Progenitor cell of endocrine pancreas (in vitro differentiated cells): ENCODE data around the gene OR2F2. TPM values are rescaled to one million over a fixed set of nuclear protein-coding genes. Genes with fewer than 3 reads are reported as not detected.

ENCODE experiments used
- DNase-seq: peaks from one replicate; pipeline ENCODE4 v3.0.0; 2021; ENCODE audit warnings: low spot score; ENCODE audit not compliant: unreplicated experiment
- H3K27ac Mint-ChIP-seq: 2 replicates; pipeline ENCODE4 v1.8.0; 2021; ENCODE audit warnings: mild to moderate bottlenecking, moderate library complexity, mixed read lengths
- H3K27me3 Mint-ChIP-seq: 2 replicates; pipeline ENCODE4 v1.8.0; 2021; ENCODE audit warnings: mixed read lengths
- H3K36me3 Mint-ChIP-seq: 2 replicates; pipeline ENCODE4 v1.8.0; 2022; ENCODE audit warnings: mixed read lengths; ENCODE audit not compliant: insufficient read depth
- H3K4me1 Mint-ChIP-seq: 2 replicates; pipeline ENCODE4 v1.8.0; 2021; ENCODE audit warnings: low read depth, mixed read lengths
- H3K4me3 Mint-ChIP-seq: 2 replicates; pipeline ENCODE4 v1.8.0; 2021; ENCODE audit warnings: low read depth, mild to moderate bottlenecking, moderate library complexity, mixed read lengths
- H3K9me3 Mint-ChIP-seq: 2 replicates; pipeline ENCODE4 v1.8.0; 2021; ENCODE audit warnings: low read depth, mixed read lengths
- total RNA-seq: library from RNA; stranded (reverse); gene quantifications from 2 replicates; pipeline ENCODE4 v1.2.1, GENCODE V29; 2021
- TF ChIP-seq, protein P1 (sequence below): fragments of 200-600 bp; sonication (generic); IDR thresholded peaks from one replicate; pipeline ENCODE4 v1.5.0; 2021; ENCODE audit warnings: antibody characterized with exemption, mild to moderate bottlenecking; ENCODE audit not compliant: unreplicated experiment

OR2F2 gene
- total RNA-seq, 1 donor from 2014 or later = not detected

DNA sequence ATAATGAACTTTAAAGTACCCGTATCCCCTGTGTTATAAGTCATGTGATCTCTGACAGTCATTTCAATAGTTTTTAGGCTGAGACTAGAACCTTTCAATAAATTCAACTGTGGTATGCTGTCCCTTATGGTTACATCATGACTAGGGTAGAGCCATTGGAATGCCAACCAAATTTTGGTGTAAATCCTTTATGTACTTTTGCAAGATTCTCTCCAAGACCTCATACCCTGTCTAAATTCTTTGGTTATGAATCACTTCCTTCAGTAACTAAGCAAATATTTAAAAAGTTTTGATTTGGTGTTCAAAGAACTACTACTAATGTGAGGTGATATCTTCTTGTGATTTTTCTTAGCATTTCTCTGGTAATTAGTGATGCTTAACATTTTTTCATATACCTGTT, 44.3 kb downstream of the OR2F2 start:
- H3K9me3 Mint-ChIP-seq = no peaks in the 10 kb centered on the region

DNA sequence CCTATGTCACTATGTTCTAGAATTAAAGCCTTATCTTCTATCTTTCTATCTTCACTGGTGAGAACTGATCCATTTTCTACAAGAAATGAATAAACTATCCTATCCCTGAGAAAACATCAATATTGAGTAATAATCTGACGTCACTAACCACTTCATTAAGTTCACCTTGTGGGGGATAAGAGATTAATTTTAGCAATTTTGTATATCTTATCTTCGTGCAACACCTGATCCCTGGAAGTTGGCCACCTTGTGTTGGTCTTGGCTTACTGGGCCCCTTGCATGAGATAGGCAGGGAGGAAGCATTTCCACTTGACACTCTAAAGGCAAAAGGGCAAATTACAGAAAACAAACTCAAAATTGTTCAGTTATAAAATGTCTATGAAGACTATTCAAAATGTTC, 45.0 kb downstream of the OR2F2 start:
- no peak overlapping the region for H3K27ac Mint-ChIP-seq
- no peaks in the 10 kb centered on the region for H3K4me1 Mint-ChIP-seq
- TF ChIP-seq, protein P1, sequence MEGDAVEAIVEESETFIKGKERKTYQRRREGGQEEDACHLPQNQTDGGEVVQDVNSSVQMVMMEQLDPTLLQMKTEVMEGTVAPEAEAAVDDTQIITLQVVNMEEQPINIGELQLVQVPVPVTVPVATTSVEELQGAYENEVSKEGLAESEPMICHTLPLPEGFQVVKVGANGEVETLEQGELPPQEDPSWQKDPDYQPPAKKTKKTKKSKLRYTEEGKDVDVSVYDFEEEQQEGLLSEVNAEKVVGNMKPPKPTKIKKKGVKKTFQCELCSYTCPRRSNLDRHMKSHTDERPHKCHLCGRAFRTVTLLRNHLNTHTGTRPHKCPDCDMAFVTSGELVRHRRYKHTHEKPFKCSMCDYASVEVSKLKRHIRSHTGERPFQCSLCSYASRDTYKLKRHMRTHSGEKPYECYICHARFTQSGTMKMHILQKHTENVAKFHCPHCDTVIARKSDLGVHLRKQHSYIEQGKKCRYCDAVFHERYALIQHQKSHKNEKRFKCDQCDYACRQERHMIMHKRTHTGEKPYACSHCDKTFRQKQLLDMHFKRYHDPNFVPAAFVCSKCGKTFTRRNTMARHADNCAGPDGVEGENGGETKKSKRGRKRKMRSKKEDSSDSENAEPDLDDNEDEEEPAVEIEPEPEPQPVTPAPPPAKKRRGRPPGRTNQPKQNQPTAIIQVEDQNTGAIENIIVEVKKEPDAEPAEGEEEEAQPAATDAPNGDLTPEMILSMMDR = no peak
- H3K4me3 Mint-ChIP-seq = no peak overlapping the region
- H3K36me3 Mint-ChIP-seq = no peaks in the 10 kb centered on the region
- no peaks in the 10 kb centered on the region for H3K27me3 Mint-ChIP-seq
- no peak for DNase-seq
- no peaks in the 10 kb centered on the region for H3K9me3 Mint-ChIP-seq

More for the DNA sequence above, 44.3 kb downstream of the OR2F2 start:
- DNase-seq = no peak
- Mint-ChIP-seq H3K27me3 (no peaks in the 10 kb centered on the region), H3K4me1 (no peaks in the 10 kb centered on the region), H3K27ac (no peak overlapping the region), H3K4me3 (no peak overlapping the region), H3K36me3 (no peaks in the 10 kb centered on the region)
- TF ChIP-seq, protein P1 = no peak

DNA sequence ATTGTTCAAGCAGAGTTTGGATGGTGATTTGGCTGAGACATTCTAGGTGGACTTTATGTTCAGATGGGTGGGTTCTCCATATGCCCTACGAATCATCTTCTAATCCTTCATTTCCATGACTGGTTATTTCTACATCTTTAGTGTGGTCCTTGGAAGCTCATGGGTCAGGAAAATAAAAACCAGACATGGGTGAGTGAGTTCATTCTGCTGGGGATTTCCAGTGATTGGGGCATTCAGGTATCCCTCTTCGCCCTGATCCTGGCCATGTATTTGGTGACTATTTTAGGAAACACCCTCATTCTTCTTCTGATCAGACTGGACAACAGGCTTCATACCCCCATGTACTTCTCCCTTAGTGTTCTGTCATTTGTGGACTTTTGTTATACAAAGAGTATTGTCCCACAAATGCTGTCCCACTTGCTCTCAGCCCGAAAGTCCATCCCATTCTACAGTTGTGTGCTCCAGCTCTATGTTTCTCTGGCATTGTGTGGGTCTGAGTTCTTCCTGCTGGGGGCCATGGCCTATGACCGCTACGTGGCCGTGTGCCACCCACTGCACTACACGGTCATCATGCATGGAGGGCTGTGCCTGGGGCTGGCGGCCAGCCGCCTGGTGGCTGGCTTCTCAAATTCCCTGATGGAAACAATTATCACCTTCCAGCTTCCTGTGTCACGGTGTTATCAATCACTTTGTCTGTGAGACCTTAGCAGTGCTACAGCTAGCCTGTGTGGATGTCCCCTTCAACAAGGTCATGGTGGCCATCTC, 45.9 kb downstream of the OR2F2 start:
- TF ChIP-seq, protein P1 = no peak
- no peak for DNase-seq
- Mint-ChIP-seq H3K27ac (no peak overlapping the region), H3K4me1 (no peaks in the 10 kb centered on the region), H3K27me3 (no peaks in the 10 kb centered on the region), H3K9me3 (no peaks in the 10 kb centered on the region), H3K4me3 (no peak overlapping the region), H3K36me3 (no peaks in the 10 kb centered on the region)

DNA sequence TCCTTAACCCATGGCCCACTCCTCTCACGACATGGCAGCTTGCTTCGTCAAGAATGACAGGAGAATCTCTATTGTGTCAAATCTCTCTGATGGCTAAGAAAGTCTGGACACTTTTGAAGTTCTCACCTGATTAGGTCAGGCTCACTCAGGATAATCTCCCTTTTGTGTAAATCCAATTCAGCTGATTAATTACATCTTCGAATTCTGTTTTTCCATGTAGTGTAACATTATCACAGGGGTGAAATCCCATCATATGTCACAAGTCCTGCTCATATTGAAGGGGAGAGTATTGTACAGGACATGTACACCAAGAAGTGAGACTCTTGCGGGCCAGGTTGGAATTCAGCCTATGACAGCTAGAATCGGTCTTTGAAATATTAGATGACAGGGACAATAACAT, 48.9 kb downstream of the OR2F2 start:
- TF ChIP-seq, protein P1 = no peak
- no peaks in the 10 kb centered on the region for H3K4me1 Mint-ChIP-seq
- no peaks in the 10 kb centered on the region for H3K9me3 Mint-ChIP-seq
- H3K27ac Mint-ChIP-seq = no peak overlapping the region
- H3K36me3 Mint-ChIP-seq = no peaks in the 10 kb centered on the region
- DNase-seq = no peak
- H3K4me3 Mint-ChIP-seq = no peak overlapping the region
- no peaks in the 10 kb centered on the region for H3K27me3 Mint-ChIP-seq

Other genes with a start within 250 kb of the OR2F2 start
- not detected in 2 replicates for gene CTAGE6, start 177.5 kb upstream of the OR2F2 start, total RNA-seq
- 112 TPM in 2 replicates for gene TCAF1, start 33.1 kb upstream of the OR2F2 start, total RNA-seq
- not detected in 2 replicates for gene OR2F1, start 19.6 kb downstream of the OR2F2 start, total RNA-seq
- not detected in 2 replicates for gene OR6B1, start 65.1 kb downstream of the OR2F2 start, total RNA-seq
- gene OR2A5, start 113.7 kb downstream of the OR2F2 start, total RNA-seq = not detected in 2 replicates
- gene OR2A25, start 134.6 kb downstream of the OR2F2 start, total RNA-seq = not detected in 2 replicates
- not detected in 2 replicates for gene OR2A12, start 151.0 kb downstream of the OR2F2 start, total RNA-seq
- not detected in 2 replicates for gene OR2A2, start 174.3 kb downstream of the OR2F2 start, total RNA-seq
- gene OR2A14, start 187.9 kb downstream of the OR2F2 start, total RNA-seq = not detected in 2 replicates
- 5.4 and 6.9 TPM in 2 replicates for gene CTAGE4, start 248.2 kb downstream of the OR2F2 start, total RNA-seq